Stimulated activated effector memory CD8-positive, alpha-beta T cell treated with anti-CD3 and anti-CD28 coated beads, Interleukin-12 subunit alpha, Interleukin-12 subunit beta, amount 100 ng/mL, for 72 hours (primary cell): ENCODE measurements around the gene LRRC53.

ENCODE experiments used
- ATAC-seq: fragments of 150-1000 bp; cut with Tn5 transposase; 2 replicates; pipeline ENCODE4 v1.10.0; 2021
- DNase-seq, 2 donors: peaks; one replicate each; pipeline ENCODE4 v3.0.0; 2021 to 2022; ENCODE audit warnings: low spot score in 2 of 2
- H3K27ac Mint-ChIP-seq: one replicate; pipeline ENCODE4 v1.8.0; 2022; ENCODE audit warnings: mild to moderate bottlenecking, mixed read lengths
- H3K36me3 Mint-ChIP-seq: one replicate; pipeline ENCODE4 v1.8.0; 2022; ENCODE audit warnings: mild to moderate bottlenecking, mixed read lengths
- H3K4me1 Mint-ChIP-seq: one replicate; pipeline ENCODE4 v1.8.0; 2022; ENCODE audit warnings: mixed read lengths
- H3K4me3 Mint-ChIP-seq: one replicate; pipeline ENCODE4 v1.8.0; 2022; ENCODE audit warnings: mild to moderate bottlenecking, mixed read lengths
- H3K9me3 Mint-ChIP-seq: one replicate; pipeline ENCODE4 v1.8.0; 2022; ENCODE audit warnings: mixed read lengths

Gene LRRC53

DNA sequence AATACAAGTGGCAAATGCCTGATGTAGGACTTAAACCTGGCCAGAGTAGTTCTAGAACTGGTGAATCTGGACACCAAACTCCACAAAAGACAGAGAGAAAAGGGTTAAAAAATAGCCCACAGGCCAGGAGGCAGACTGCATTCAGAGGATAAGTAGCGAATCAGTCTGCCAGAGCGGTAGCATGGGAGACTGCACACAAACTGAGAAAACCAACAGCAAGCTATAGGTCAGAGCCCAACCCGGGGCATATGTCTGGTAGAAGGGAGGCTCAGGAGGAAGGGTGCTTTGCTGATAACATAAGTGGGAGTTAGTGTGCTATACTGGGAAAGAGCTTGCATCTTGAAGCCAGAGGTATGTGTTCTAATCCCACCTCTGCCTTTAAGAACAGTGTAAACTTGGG is 4.0 kb downstream of the LRRC53 start:
- DNase-seq (no peak), ATAC-seq (no peak)
- no peak overlapping the region for H3K4me3 Mint-ChIP-seq
- H3K36me3 Mint-ChIP-seq: no peaks in the 10 kb centered on the region
- H3K27ac Mint-ChIP-seq: no peak overlapping the region
- no peaks in the 10 kb centered on the region for H3K4me1 Mint-ChIP-seq
- no peaks in the 10 kb centered on the region for H3K9me3 Mint-ChIP-seq

DNA sequence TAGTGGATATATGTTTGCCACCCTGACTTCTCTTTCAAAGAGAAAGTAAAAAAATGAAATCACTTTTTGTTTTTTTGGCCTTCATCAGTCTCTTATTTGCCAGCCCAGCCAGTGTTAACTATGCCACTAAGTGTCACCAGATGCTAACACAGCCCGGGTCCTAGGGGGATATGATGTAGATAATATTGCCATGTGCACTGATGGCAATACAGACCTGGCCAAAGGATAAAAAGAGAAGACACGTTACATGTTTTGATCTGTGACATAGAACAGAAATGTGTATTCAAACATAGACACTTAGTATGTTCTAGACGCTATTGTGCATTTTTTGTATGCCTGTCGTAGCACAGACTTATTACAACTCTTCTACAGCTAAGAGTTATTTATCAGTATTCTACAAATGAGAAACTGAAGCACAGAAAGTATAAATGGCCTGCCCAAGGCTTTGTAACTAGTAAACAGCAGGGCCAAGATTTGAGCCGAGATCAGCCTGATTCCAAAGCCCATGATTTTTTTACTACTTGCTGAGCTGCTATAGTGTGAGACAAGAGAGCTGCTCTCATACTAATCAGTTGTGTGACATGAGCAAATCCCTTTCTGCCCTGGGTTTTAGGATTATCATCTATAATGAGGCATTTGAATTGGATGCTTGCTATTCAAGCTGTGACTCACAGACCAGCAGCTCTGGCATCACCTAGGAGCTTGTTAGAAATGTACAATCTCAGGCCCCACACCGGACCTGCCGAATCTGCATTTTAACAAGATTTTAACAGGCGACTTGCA is 6.3 kb downstream of the LRRC53 start:
- Mint-ChIP-seq H3K4me1 (no peaks in the 10 kb centered on the region), H3K27ac (no peak overlapping the region)
- ATAC-seq: no peak

DNA sequence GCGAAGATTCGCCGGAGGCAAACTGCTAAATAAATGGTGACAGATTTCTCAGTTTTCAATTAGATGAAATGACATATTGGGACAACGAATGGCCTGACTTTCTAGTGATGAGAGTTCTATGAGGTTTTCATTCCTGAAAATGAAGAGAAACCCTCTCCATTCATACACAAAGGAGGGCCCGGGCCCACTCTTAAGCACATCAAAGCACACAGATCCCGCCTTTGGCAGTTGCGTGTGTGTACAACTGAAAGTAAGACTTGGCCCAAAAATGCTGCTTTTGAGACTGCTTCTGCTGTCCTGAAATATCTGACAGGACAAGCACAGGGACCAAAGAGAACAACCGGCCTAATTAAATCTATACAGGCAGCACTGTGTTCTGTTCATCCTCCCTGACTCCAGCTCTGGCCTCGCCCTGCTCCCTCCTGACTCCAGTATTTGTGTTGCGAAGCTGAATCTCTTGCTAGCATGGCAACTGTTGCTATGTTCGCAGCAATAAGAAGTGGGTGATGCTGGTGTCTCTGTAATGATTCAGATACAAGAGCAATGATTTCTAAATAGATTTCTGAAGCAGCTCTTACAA is 7.4 kb downstream of the LRRC53 start:
- H3K4me3 Mint-ChIP-seq: no peak overlapping the region
- H3K36me3 Mint-ChIP-seq: no peaks in the 10 kb centered on the region
- H3K9me3 Mint-ChIP-seq: no peaks in the 10 kb centered on the region
- ATAC-seq: no peak
- DNase-seq: no peak
- H3K27ac Mint-ChIP-seq: no peak overlapping the region
- no peaks in the 10 kb centered on the region for H3K4me1 Mint-ChIP-seq

More for the DNA sequence above, 6.3 kb downstream of the LRRC53 start:
- Mint-ChIP-seq H3K9me3 (no peaks in the 10 kb centered on the region), H3K36me3 (no peaks in the 10 kb centered on the region), H3K4me3 (no peak overlapping the region)
- DNase-seq: no peak

DNA sequence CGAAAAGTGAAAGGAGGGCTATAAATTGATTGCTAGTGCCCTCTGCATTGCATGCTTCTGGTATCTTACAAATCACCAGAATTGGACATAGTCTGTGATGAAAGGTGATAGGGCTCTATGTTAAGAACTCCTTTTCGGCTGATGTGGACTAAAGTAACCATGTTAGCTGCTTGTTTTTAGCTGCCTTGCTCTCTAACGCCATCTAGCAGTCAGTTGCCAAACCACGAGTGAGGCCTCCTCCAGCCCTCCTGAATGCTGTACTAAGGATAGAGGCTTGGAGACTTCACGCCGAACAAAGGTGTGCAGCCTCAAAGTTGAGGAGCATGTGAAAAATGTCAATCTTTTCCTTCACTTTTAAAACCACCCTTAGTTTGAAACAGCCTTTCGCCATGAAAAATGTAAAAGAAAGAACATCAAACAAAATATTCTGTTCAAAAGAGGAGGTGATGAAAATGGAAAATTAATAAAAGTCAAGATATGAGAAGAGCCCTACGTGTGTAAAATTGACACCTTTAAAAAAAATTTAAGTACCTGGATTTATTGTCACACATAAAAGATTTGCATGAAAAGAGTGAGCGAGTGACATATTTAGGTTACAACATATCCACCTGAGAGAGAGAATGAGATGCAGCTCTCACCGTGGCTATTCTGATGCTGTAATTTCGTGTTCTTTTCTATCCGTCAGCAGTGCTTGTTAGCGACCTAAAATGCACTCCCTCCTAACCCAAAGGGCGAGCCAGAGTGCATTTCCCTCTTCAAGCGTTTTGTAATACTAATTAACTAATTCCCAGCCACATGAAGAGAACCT is 8.1 kb downstream of the LRRC53 start:
- no peaks in the 10 kb centered on the region for H3K4me1 Mint-ChIP-seq
- no peaks in the 10 kb centered on the region for H3K36me3 Mint-ChIP-seq
- no peak overlapping the region for H3K4me3 Mint-ChIP-seq
- DNase-seq: peak; percentile 24 to 64
- ATAC-seq: peak; percentile 79
- H3K9me3 Mint-ChIP-seq: no peaks in the 10 kb centered on the region
- H3K27ac Mint-ChIP-seq: no peak overlapping the region

DNA sequence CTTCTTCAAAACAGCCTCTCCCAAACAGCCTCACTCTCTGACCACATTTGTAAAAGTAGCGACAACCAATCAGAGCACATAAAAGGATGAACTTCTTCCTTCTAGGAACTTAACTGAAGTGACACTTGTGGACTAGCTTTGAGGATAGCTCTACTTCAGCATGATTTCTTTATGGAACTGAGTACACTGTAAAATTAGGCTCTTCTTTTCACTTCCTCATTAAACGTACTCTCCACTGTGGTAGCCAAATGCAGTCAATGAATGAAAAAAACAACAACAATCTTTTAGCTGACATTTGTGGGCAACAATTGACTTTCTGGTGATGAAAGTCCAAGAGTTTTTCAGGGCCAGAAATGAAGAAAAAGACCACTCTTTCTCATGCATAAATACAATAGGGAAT is 9.6 kb downstream of the LRRC53 start:
- Mint-ChIP-seq H3K27ac (no peak overlapping the region), H3K36me3 (no peaks in the 10 kb centered on the region), H3K4me3 (no peak overlapping the region), H3K4me1 (no peaks in the 10 kb centered on the region), H3K9me3 (no peaks in the 10 kb centered on the region)
- DNase-seq (no peak), ATAC-seq (no peak)

DNA sequence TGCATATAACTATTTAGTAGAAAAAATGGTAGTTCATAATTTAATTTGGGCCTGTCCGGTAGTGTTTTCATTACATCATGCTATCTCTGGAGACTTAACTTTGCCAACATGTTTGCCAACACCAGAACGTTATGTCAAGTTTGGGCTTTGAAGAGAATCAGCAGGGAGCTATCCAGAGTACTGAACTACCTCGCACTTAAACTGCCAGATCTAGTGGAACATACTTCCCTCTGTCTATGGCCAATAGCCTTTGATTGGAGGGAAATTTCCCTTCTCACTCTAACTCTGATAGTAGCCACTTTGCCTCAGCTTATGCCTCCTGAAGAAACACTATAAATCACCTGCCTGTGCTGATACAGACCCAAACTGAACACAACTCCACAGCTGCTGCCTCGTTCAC is 10.0 kb downstream of the LRRC53 start:
- no peak for DNase-seq
- no peaks in the 10 kb centered on the region for H3K4me1 Mint-ChIP-seq
- no peaks in the 10 kb centered on the region for H3K9me3 Mint-ChIP-seq
- H3K4me3 Mint-ChIP-seq: no peak overlapping the region
- no peak overlapping the region for H3K27ac Mint-ChIP-seq
- no peaks in the 10 kb centered on the region for H3K36me3 Mint-ChIP-seq
- no peak for ATAC-seq

DNA sequence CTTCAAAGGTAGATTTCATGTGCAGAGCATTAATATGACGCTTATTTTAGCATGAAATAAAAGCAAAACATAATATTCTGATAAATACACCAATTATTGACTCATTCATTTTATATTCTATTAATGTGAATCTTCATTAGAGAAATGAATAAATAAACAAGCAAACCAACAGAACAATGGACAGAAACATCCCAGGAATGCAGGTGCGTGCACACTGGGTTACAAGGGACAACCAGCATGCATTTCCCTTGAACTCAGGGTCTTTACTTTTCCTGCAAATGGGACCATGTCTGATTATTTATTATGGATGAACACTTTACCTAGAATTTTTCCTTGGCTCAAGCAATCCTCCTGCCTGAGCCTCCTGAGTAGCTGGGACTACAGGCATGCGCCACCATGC is 13.5 kb downstream of the LRRC53 start:
- Mint-ChIP-seq H3K4me3 (no peak overlapping the region), H3K4me1 (no peaks in the 10 kb centered on the region), H3K36me3 (no peaks in the 10 kb centered on the region), H3K9me3 (no peaks in the 10 kb centered on the region), H3K27ac (no peak overlapping the region)
- ATAC-seq (no peak), DNase-seq (no peak)

DNA sequence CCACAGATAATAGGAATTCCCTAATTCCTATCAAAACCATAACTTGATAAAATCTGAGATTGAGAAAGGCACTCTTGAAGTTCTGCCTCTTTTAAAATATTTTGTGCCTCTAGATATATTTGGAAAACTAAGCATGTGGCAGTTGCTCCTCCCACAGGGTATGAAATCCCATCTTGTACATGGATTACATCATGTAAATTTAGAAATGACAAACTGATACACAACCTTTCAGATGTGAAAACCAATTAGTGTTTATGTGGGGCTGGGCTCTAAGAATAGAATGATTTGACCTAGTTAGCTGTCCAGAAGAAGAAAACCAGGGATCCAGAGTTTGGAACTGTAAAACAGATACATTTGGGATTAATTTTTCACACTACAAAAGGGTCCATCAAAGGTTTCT is 15.7 kb downstream of the LRRC53 start:
- H3K36me3 Mint-ChIP-seq: no peaks in the 10 kb centered on the region
- no peaks in the 10 kb centered on the region for H3K9me3 Mint-ChIP-seq
- ATAC-seq: no peak
- DNase-seq: no peak
- no peaks in the 10 kb centered on the region for H3K4me1 Mint-ChIP-seq
- no peak overlapping the region for H3K27ac Mint-ChIP-seq
- no peak overlapping the region for H3K4me3 Mint-ChIP-seq

DNA sequence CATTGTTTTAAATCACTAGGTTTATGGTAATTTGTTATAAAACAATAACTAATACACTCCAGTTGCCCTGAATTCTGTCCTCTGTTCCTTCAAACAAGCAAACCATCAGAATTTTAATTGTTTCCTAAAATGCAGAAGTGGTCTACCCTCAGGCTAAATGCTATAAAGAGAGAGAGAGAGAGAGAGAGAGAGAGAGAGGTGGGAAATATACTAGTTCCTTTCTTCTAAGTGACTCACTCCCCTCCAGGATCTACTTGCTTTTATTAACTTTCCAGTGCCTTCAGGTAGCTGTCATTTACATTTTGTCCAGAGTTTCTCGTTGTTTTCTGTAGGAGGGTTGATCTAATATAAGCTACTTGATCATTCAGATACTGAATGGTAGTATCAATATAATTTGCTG is 26.4 kb downstream of the LRRC53 start:
- no peaks in the 10 kb centered on the region for H3K4me1 Mint-ChIP-seq
- ATAC-seq: no peak
- no peak overlapping the region for H3K4me3 Mint-ChIP-seq
- no peaks in the 10 kb centered on the region for H3K9me3 Mint-ChIP-seq
- DNase-seq: no peak
- H3K36me3 Mint-ChIP-seq: no peaks in the 10 kb centered on the region
- no peak overlapping the region for H3K27ac Mint-ChIP-seq

DNA sequence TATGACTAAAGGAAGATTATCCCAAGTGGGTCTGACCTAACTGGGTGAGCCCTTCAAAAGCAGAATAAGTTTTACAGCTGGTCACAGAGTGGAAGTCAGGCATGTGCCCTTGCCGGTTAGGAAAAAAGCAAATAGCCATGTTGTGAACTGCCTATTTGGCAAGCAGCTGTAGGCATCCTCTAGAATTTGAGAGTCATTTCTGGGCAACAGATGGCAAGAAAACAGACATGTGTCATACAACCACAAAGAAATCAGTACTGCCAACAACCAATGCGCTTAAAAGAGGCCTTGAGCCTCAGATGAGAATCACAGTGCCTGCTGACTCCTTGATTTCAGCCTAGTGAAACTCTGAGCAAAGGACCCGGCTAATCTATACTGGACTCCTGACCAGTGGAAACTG is 26.8 kb downstream of the LRRC53 start:
- Mint-ChIP-seq H3K9me3 (no peaks in the 10 kb centered on the region), H3K36me3 (no peaks in the 10 kb centered on the region), H3K27ac (no peak overlapping the region), H3K4me3 (no peak overlapping the region), H3K4me1 (no peaks in the 10 kb centered on the region)
- ATAC-seq (no peak), DNase-seq (no peak)

DNA sequence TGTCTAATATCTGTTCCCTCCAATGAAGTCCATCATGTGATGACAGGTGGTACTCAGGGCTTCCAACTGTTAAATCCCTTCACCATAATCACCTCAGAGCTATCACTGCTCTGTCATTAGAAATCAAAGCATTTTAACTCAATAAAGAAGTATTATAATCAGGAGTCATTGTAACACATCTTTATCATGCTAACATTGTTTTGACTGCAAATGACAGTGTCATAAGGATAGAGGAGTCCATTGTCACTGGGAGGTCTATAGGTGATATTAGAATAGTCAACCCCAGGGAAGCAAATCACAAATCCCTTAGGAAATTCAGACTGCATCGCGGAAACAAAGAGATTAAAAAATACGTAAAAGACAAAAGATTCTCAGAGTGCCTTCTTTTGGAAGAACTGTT is 30.8 kb downstream of the LRRC53 start:
- no peak overlapping the region for H3K4me3 Mint-ChIP-seq
- H3K4me1 Mint-ChIP-seq: no peaks in the 10 kb centered on the region
- DNase-seq: no peak
- no peak overlapping the region for H3K27ac Mint-ChIP-seq
- no peaks in the 10 kb centered on the region for H3K9me3 Mint-ChIP-seq
- no peak for ATAC-seq
- no peaks in the 10 kb centered on the region for H3K36me3 Mint-ChIP-seq

DNA sequence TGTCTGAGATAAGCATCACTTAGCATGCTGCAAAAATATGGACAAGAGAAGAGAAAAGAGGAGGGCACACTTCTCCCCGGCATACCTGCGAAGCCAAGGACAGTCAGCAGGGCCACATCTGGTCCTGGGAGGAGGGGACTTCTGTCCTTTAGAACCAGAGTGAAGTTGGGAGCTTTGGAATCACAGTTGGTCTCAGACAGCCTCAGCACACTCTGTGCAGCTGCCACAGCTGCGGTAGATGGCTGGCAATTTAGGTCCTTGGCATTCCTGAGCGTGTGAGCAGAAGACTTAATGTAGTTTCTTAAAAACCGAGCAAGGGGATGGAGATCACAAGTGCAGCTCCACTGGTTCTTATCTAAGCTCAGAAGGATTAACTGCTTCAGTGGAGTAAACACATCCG is 32.3 kb downstream of the LRRC53 start:
- no peak for ATAC-seq
- Mint-ChIP-seq H3K9me3 (no peaks in the 10 kb centered on the region), H3K27ac (no peak overlapping the region), H3K36me3 (no peaks in the 10 kb centered on the region), H3K4me3 (no peak overlapping the region), H3K4me1 (no peaks in the 10 kb centered on the region)
- DNase-seq: no peak

DNA sequence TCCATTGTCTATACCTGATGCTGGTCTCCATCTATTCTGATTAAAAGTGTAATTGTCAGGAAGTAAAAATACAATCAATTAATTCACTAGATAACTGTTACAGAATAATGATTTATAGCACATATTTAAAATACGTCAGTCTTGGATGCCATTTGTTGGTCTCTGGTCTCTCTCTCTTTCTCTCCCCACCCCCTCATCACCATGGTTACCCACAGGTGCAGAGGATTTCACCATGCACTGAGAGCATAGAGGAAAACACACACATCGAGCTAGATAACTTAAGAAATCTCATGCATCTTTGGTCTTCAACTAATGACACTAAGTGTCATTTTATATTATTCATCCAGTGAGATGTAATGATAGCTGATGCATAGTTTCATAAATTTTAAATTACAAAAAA is 33.4 kb downstream of the LRRC53 start:
- no peak for ATAC-seq
- no peaks in the 10 kb centered on the region for H3K9me3 Mint-ChIP-seq
- no peak for DNase-seq
- no peaks in the 10 kb centered on the region for H3K4me1 Mint-ChIP-seq
- no peak overlapping the region for H3K4me3 Mint-ChIP-seq
- no peaks in the 10 kb centered on the region for H3K36me3 Mint-ChIP-seq
- no peak overlapping the region for H3K27ac Mint-ChIP-seq

DNA sequence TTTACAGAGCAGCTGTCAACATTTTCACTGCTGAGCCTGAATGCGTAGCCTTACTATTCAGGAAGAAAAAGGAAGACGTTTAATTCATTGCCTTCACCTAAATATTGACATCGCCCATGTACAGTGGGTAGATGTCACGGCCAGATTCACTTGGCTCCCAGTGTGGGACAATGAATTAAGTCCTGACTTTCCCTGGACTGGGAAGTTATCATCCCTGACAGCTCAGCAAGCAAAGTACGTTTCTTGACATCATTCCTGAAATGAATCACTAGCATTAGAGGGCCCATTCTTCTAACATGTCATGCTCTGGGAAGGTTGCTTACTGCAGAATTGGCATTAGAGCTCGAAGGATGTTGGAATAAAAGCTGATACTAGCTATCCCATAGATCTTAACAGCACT is 37.8 kb downstream of the LRRC53 start:
- Mint-ChIP-seq H3K36me3 (no peaks in the 10 kb centered on the region), H3K9me3 (no peaks in the 10 kb centered on the region), H3K27ac (no peak overlapping the region), H3K4me1 (no peaks in the 10 kb centered on the region), H3K4me3 (no peak overlapping the region)
- ATAC-seq (no peak), DNase-seq (no peak)

DNA sequence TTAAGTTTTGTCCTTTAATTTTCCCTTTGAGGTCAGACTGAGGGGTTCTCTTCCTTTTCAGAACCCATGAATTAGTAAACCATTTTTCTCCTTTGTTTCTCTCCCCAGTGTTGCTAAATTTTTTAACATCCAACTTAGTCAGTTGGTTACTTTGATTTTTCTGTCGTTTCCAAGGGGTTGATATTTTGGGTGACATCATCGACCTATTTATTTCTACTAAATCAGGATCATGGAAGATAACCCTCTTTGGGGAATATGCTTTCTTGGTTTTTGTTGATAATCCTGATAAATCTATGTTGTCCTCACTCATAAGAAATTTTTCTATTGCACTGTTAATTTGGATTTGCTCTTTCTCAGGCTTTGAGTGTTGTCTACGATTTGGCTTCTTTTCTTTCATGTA is 40.9 kb downstream of the LRRC53 start:
- H3K4me1 Mint-ChIP-seq: no peaks in the 10 kb centered on the region
- DNase-seq: no peak
- H3K27ac Mint-ChIP-seq: no peak overlapping the region
- no peaks in the 10 kb centered on the region for H3K9me3 Mint-ChIP-seq
- ATAC-seq: no peak
- H3K36me3 Mint-ChIP-seq: no peaks in the 10 kb centered on the region
- no peak overlapping the region for H3K4me3 Mint-ChIP-seq

DNA sequence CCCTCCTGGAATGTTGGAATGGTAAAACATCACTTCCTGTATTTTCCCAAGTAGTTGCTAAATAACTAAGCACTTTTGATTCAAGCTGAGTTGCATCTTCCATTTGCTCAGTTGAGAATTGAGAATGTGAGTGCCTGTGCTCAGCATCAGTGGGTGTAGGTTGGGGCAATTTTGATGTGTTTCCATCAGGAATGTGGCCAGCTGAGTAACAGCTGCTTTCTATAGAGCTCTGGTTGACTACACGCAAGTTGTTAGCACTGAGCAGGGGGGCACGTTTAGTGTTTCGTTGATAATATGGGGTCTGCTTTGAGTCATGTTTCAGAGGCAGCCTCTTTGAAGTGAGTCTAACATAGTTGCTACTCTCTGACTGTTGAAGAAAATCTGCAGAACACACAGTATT is 41.5 kb downstream of the LRRC53 start:
- Mint-ChIP-seq H3K4me1 (no peaks in the 10 kb centered on the region), H3K27ac (no peak overlapping the region), H3K9me3 (no peaks in the 10 kb centered on the region), H3K4me3 (no peak overlapping the region), H3K36me3 (no peaks in the 10 kb centered on the region)
- DNase-seq (no peak), ATAC-seq (no peak)
